Esophagus squamous epithelium (tissue), 5 donors: ENCODE results near the gene DUSP22. TPM values are rescaled to one million over a fixed set of nuclear protein-coding genes. Genes with fewer than 3 reads are reported as not detected.

Experiments
- DNase-seq: peaks from one replicate; lab custom pipeline; 2025; lab: John Stamatoyannopoulos, UW
- H3K27ac ChIP-seq, 4 donors: fragments of 200-600 bp; sonication (generic); one replicate each; pipeline ENCODE4 v1.5.1; 2016 to 2019; ENCODE audit warnings: mild to moderate bottlenecking in 1 of 4
- H3K27me3 ChIP-seq, 4 donors: fragments of 200-600 bp; sonication (generic); 1 replicate in 3 of 4; 2 replicates in 1 of 4; pipeline versions ENCODE4 v1.5.1 to v1.6.0; 2017 to 2021; ENCODE audit warnings: antibody characterized with exemption in 1 of 4
- H3K36me3 ChIP-seq, 3 donors: fragments of 200-600 bp; sonication (generic); one replicate each; pipeline ENCODE4 v1.5.1; 2016 to 2019
- H3K4me1 ChIP-seq, 3 donors: fragments of 200-600 bp; sonication (generic); one replicate each; pipeline ENCODE4 v1.5.1; 2017 to 2019
- H3K4me3 ChIP-seq, 4 donors: fragments of 200-600 bp; sonication (generic); 1 replicate in 3 of 4; 2 replicates in 1 of 4; pipeline ENCODE4 v1.5.1; 2016 to 2019; ENCODE audit warnings: mild to moderate bottlenecking in 2 of 4, moderate library complexity in 1 of 4
- H3K9me3 ChIP-seq, 3 donors: fragments of 200-600 bp; sonication (generic); one replicate each; pipeline ENCODE4 v1.5.1; 2016 to 2019
- CTCF ChIP-seq, 6 experiments: fragments of 450-650 bp in 4 of 6; fragments of 200-600 bp in 2 of 6; sonication (generic) in 2 of 6; IDR thresholded peaks; one replicate each; pipeline ENCODE4 v1.5.1; 2016 to 2019; ENCODE audit warnings: antibody characterized with exemption in 6 of 6, mild to moderate bottlenecking in 4 of 6, moderate library complexity in 4 of 6
- POLR2A ChIP-seq, 4 donors: fragments of 450-650 bp; IDR thresholded peaks; one replicate each; pipeline ENCODE4 v1.6.1; 2017; ENCODE audit warnings: antibody characterized with exemption in 4 of 4, mild to moderate bottlenecking in 4 of 4, moderate library complexity in 3 of 4
- WGBS, 2 donors: methylation state at CpG; one replicate each; pipeline ENCODE4 v1.1.5; 2018; 5-methylcytosine and 5-hydroxymethylcytosine counted together
- intact Hi-C: fragments of 100-400 bp; cut with DNase I; formaldehyde crosslinking; loops from one replicate; pipeline ENCODE4 v1.15.0; 2022
- total RNA-seq, 4 donors: library from RNA; depleted of rRNA; stranded (reverse); fragments of >200 nt; gene quantifications; one replicate each; pipeline ENCODE4 v1.1.0, GENCODE V29; 2016
- donor health status: DM: yes; HTN: yes; CAD: no.

DUSP22 gene
- total RNA-seq, 4 donors from 2014 or later: 34.2 to 54.6 (median 45.2) TPM

DNA sequence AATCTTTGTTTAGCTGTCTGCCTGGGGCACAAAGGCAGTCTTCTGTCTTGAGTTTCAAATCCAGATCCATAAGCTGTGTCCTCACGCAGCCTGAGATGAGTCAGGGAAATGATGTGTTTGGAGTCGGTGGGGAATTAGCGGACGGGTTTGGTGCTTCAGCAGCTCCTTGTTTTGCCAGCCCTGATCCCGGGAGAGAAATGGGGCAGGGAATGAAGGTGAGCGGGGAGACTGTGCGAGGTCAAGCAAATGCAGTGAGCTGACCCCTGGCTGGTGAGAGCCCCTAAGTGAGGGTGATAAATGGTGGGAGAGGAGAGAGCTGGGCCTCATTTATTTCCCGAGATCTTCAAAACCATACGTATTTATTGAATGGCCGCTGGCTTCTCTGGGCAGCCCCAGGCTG, 21.6 kb downstream of the DUSP22 start:
- WGBS, 2 donors: 86 to 87% methylated on average over 10 of the region's 10 CpGs
- Histone ChIP-seq H3K4me3 (no peak overlapping the region), H3K27ac (no peak overlapping the region), H3K36me3 (peaks cover 0 to 15% (median 0%) of the 10 kb centered on the region in 3 donors), H3K27me3 (no peaks in the 10 kb centered on the region), H3K9me3 (no peaks in the 10 kb centered on the region), H3K4me1 (peaks cover 4 to 29% (median 7%) of the 10 kb centered on the region in 3 donors)
- DNase-seq: no peak
- TF ChIP-seq POLR2A (IDR thresholded peaks at IDR 0.05): no peak
- TF ChIP-seq CTCF (IDR thresholded peaks at IDR 0.05): no peak
- intact Hi-C loops: no loop called here

GRCh38 chr6:314377-314776, 22.1 kb downstream of the DUSP22 start:
- no peak for DNase-seq
- no peak overlapping the region for H3K27ac ChIP-seq
- TF ChIP-seq CTCF (IDR thresholded peaks at IDR 0.05): no peak
- TF ChIP-seq POLR2A (IDR thresholded peaks at IDR 0.05): no peak
- H3K9me3 ChIP-seq: no peaks in the 10 kb centered on the region
- WGBS, 2 donors: 85 to 94% methylated on average over 5 of the region's 5 CpGs
- intact Hi-C loops: no loop called here
- no peaks in the 10 kb centered on the region for H3K27me3 ChIP-seq
- H3K4me1 ChIP-seq: peaks cover 4 to 30% (median 7%) of the 10 kb centered on the region in 3 donors
- H3K4me3 ChIP-seq: no peak overlapping the region
- H3K36me3 ChIP-seq: peaks cover 0 to 15% (median 0%) of the 10 kb centered on the region in 3 donors

GRCh38 chr6:315226-315625, 22.9 kb downstream of the DUSP22 start:
- no peak for DNase-seq
- H3K4me3 ChIP-seq: no peak overlapping the region
- H3K9me3 ChIP-seq: no peaks in the 10 kb centered on the region
- H3K36me3 ChIP-seq: peaks cover 0 to 15% (median 0%) of the 10 kb centered on the region in 3 donors
- TF ChIP-seq POLR2A (IDR thresholded peaks at IDR 0.05) (no peak), CTCF (IDR thresholded peaks at IDR 0.05) (no peak)
- 72 to 73% methylated on average over 6 of the region's 6 CpGs for WGBS, 2 donors
- peaks cover 5 to 38% (median 7%) of the 10 kb centered on the region in 3 donors for H3K4me1 ChIP-seq
- H3K27me3 ChIP-seq: no peaks in the 10 kb centered on the region
- H3K27ac ChIP-seq: no peak overlapping the region
- intact Hi-C loops: no loop called here

DNA sequence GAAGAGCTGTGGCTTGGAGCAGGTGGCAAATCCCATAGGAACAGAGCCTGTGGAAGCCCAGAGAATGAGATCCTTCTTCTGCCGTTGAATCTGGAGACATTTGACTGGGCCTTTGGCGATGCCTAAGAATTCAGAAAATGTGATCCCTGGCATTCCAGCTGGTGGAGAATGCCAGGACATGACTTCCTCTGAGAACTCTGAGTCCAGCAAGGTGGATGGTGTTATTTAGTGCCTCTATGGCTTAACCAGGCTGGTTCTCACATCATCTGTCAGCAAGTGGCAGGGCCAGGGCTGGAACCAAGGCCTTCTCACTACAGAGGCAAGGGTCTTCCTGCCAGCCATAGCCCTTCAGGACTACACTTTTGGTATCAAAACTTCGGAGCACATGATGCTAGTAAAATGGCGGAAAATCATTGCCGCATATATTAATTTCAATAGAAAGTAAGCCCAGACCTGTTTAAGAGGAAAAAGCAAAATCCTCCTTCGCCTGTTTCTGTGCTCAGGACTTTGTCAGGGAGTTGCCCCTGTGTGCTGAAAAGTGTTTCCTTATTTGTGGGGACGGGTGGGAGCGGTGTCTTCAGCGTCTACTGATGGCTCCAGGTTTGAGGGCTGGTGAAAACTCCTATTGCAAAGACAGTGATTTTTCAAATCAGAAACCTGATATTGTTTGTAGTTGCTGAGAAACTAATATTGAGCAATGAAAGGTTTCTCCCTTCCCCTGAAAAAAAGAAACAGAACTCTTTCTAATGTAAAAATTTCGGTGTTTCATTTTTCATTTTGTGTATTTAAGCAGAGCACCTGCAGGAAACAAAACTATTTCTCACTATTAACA, 23.9 kb downstream of the DUSP22 start:
- H3K36me3 ChIP-seq: peaks cover 0 to 15% (median 0%) of the 10 kb centered on the region in 3 donors
- H3K9me3 ChIP-seq: no peaks in the 10 kb centered on the region
- no peak overlapping the region for H3K4me3 ChIP-seq
- no peak for TF ChIP-seq POLR2A (IDR thresholded peaks at IDR 0.05)
- TF ChIP-seq CTCF (IDR thresholded peaks at IDR 0.05): no peak
- H3K4me1 ChIP-seq: peaks cover 13 to 47% (median 16%) of the 10 kb centered on the region in 3 donors
- WGBS, 2 donors: 79 to 83% methylated on average over 10 of the region's 10 CpGs
- intact Hi-C loops: no loop called here
- no peak for DNase-seq
- no peaks in the 10 kb centered on the region for H3K27me3 ChIP-seq
- no peak overlapping the region for H3K27ac ChIP-seq

DNA sequence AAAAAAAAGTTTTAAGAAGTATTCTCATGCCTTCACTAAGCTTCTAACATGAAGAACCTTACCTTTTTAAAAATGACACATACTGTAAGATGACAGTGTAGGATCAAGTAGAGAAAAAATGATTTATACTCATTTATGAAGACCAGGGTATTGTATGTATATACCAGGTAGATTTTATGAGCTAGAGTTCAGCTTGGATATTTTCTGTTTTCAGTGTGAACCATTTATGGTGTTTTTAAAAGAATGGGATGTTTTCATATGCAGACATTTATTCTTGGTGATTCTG, 24.4 kb downstream of the DUSP22 start:
- Histone ChIP-seq H3K4me1 (peaks cover 18 to 53% (median 22%) of the 10 kb centered on the region in 3 donors), H3K36me3 (peaks cover 0 to 15% (median 0%) of the 10 kb centered on the region in 3 donors), H3K9me3 (no peaks in the 10 kb centered on the region), H3K27ac (no peak overlapping the region), H3K27me3 (no peaks in the 10 kb centered on the region), H3K4me3 (no peak overlapping the region)
- intact Hi-C loops: no loop called here
- TF ChIP-seq POLR2A (IDR thresholded peaks at IDR 0.05): no peak
- no peak for TF ChIP-seq CTCF (IDR thresholded peaks at IDR 0.05)
- DNase-seq: no peak
